Smooth muscle cell (in vitro differentiated cells): ENCODE measurements around the gene ZNF680. TPM values are rescaled to one million over a fixed set of nuclear protein-coding genes. Genes with fewer than 3 reads are reported as not detected.

ENCODE experiments used
- DNase-seq: peaks from one replicate; lab custom pipeline; 2025; ENCODE audit not compliant: unreplicated experiment; lab: John Stamatoyannopoulos, UW
- H2AFZ ChIP-seq: fragments of 200-600 bp; sonication (generic); 2 replicates; pipeline ENCODE4 v1.6.0; 2016; ENCODE audit warnings: antibody characterized with exemption, low read depth, mild to moderate bottlenecking
- H3F3A ChIP-seq: fragments of 200-600 bp; sonication (generic); 2 replicates; pipeline ENCODE4 v1.6.0; 2017; ENCODE audit warnings: antibody characterized with exemption, low read depth
- H3K27ac ChIP-seq: fragments of 200-600 bp; sonication (generic); 2 replicates; pipeline ENCODE4 v1.5.1; 2016; ENCODE audit warnings: low read depth, mild to moderate bottlenecking
- H3K27me3 ChIP-seq: fragments of 200-600 bp; sonication (generic); 2 replicates; pipeline ENCODE4 v1.6.1; 2016; ENCODE audit warnings: low read depth, mild to moderate bottlenecking
- H3K36me3 ChIP-seq: fragments of 200-600 bp; sonication (generic); 2 replicates; pipeline ENCODE4 v1.5.1; 2016; ENCODE audit warnings: low read depth
- H3K4me1 ChIP-seq: fragments of 200-600 bp; sonication (generic); 2 replicates; pipeline ENCODE4 v1.5.1; 2016; ENCODE audit warnings: low read depth
- H3K4me2 ChIP-seq: fragments of 200-600 bp; sonication (generic); 2 replicates; pipeline ENCODE4 v1.6.0; 2016; ENCODE audit warnings: mild to moderate bottlenecking
- H3K4me3 ChIP-seq: fragments of 200-600 bp; sonication (generic); 2 replicates; pipeline ENCODE4 v1.5.1; 2016; ENCODE audit warnings: mild to moderate bottlenecking
- H3K79me2 ChIP-seq: fragments of 200-600 bp; sonication (generic); 2 replicates; pipeline ENCODE4 v1.6.0; 2016; ENCODE audit warnings: low read depth, mild to moderate bottlenecking
- H3K9ac ChIP-seq: fragments of 200-600 bp; sonication (generic); 2 replicates; pipeline ENCODE4 v1.6.0; 2016; ENCODE audit warnings: low read depth
- H3K9me3 ChIP-seq: fragments of 200-600 bp; sonication (generic); replicated peaks from 2 replicates; pipeline ENCODE4 v1.5.1; 2016; ENCODE audit warnings: low read depth
- H4K20me1 ChIP-seq: fragments of 200-600 bp; sonication (generic); 2 replicates; pipeline ENCODE4 v1.6.0; 2016; ENCODE audit warnings: low read depth
- CTCF ChIP-seq: fragments of 200-600 bp; sonication (generic); IDR thresholded peaks from 2 replicates; pipeline ENCODE4 v1.5.1; 2017; ENCODE audit warnings: borderline replicate concordance, mild to moderate bottlenecking, antibody characterized with exemption; ENCODE audit not compliant: insufficient read depth, poor library complexity, severe bottlenecking
- WGBS: methylation state at CpG from one replicate; pipeline ENCODE4 v1.1.7; 2016; ENCODE audit warnings: low lambda C conversion rate; 5-methylcytosine and 5-hydroxymethylcytosine counted together
- polyA plus RNA-seq: library from polyadenylated mRNA; unstranded; fragments of >200 nt; fragmentation: Nextera tagmentation; extraction: Ambion mirVana; gene quantifications from 2 replicates; pipeline ENCODE4 v1.2.1, GENCODE V29; 2016
- total RNA-seq: library from RNA; depleted of rRNA; stranded (reverse); fragments of >200 nt; gene quantifications from 2 replicates; pipeline ENCODE4 v1.2.3, GENCODE V29; 2014

Gene ZNF680
- total and polyA plus RNA-seq, 2 experiments from 2014 or later: not detected

GRCh38 chr7:64544010-64544409 lies 18.9 kb downstream of the ZNF680 start:
- Histone ChIP-seq H3K9ac (no peak overlapping the region), H4K20me1 (no peaks in the 10 kb centered on the region), H3K27me3 (no peaks in the 10 kb centered on the region), H3K4me3 (no peak overlapping the region), H3F3A (no peaks in the 10 kb centered on the region), H3K9me3 (peaks cover 9% of the 10 kb centered on the region), H3K4me2 (no peak overlapping the region), H3K79me2 (no peaks in the 10 kb centered on the region), H2AFZ (no peak overlapping the region), H3K27ac (no peak overlapping the region), H3K36me3 (no peaks in the 10 kb centered on the region), H3K4me1 (no peaks in the 10 kb centered on the region)
- 50% methylated on average over 2 of the region's 2 CpGs for WGBS
- TF ChIP-seq CTCF: no peak
- no peak for DNase-seq

GRCh38 chr7:64541438-64542359 lies 21.2 kb downstream of the ZNF680 start:
- no peak overlapping the region for H3K4me3 ChIP-seq

GRCh38 chr7:64533756-64534155 lies 29.1 kb downstream of the ZNF680 start:
- no peaks in the 10 kb centered on the region for H3F3A ChIP-seq
- H2AFZ ChIP-seq: no peak overlapping the region
- H3K9ac ChIP-seq: no peak overlapping the region
- H4K20me1 ChIP-seq: no peaks in the 10 kb centered on the region
- TF ChIP-seq CTCF: no peak
- H3K36me3 ChIP-seq: no peaks in the 10 kb centered on the region
- 82% methylated on average over 3 of the region's 3 CpGs for WGBS
- no peak overlapping the region for H3K27ac ChIP-seq
- peaks cover 19% of the 10 kb centered on the region for H3K9me3 ChIP-seq
- H3K27me3 ChIP-seq: no peaks in the 10 kb centered on the region
- DNase-seq: no peak
- no peaks in the 10 kb centered on the region for H3K79me2 ChIP-seq
- no peak overlapping the region for H3K4me3 ChIP-seq
- H3K4me1 ChIP-seq: no peaks in the 10 kb centered on the region
- H3K4me2 ChIP-seq: no peak overlapping the region

More at GRCh38 chr7:64541438-64542359, 21.2 kb downstream of the ZNF680 start:
- H3K36me3 ChIP-seq: no peaks in the 10 kb centered on the region
- no peaks in the 10 kb centered on the region for H3K27me3 ChIP-seq
- no peak overlapping the region for H3K27ac ChIP-seq
- peaks cover 13% of the 10 kb centered on the region for H3K9me3 ChIP-seq
- H3K4me2 ChIP-seq: no peak overlapping the region
- H3K79me2 ChIP-seq: no peaks in the 10 kb centered on the region
- H3K9ac ChIP-seq: no peak overlapping the region
- no peaks in the 10 kb centered on the region for H4K20me1 ChIP-seq
- H2AFZ ChIP-seq: no peak overlapping the region
- no peak for DNase-seq
- no peaks in the 10 kb centered on the region for H3K4me1 ChIP-seq
- H3F3A ChIP-seq: no peaks in the 10 kb centered on the region
- TF ChIP-seq CTCF: no peak
- WGBS: 68% methylated on average over 5 of the region's 5 CpGs
